Measurements from ENCODE around the gene ARHGAP9.
"Not testable (repeated sequence)": the region's sequence is repeated elsewhere in the genome, so short reads cannot be mapped to it uniquely, and the experiment has no call there.

The ARHGAP9 gene

DNA sequence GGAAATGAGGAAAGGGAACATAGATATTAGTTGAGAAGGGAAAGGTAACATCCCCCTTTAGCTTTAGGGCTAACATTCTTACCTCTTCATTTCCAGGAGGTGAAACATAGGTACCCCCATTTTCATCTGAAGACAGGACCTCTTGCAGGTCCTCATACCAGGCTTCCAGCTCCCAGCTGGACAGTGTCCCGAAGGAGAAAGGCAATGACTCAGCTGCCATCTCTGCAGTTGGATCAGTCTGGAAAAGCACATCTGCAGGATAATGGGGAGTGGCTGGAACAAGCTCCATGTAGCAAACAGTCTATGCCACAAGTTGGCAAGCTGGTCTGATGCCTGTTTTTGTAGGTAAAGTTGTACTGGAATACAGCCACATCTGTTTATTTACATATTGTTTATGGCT, 37.5 kb upstream of the ARHGAP9 start:
- DNase-seq = no peak

- no peak for DNase-seq
These were observed 37.0 kb upstream of the ARHGAP9 start for GRCh38 chr12:57516617-57517153.

- no peak for DNase-seq
These were observed 36.4 kb upstream of the ARHGAP9 start for GRCh38 chr12:57515934-57516541.

DNA sequence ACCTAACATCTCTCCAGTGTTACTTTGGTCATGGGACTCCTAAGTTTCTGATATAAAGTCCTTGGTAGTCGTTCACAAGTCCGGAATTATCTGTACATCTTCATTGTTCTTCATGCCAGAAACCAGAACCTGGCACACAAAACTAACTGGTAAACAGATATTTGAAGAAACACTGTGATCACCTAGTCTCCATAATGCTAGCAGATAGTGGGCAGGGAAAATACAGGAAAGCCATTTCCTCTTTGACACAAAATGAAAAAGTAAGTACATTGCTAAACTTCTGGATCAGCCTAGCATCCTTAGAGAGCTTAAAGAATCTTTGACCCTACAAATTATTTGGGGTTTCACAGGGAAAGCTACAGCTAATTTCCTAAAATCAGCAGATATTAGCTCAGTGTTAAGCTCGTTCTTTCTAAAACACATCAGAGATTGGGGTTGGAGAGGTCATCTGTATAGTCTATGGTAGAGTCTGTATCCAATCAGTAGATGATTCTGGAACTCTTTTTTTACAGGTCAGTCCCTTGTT, 35.8 kb upstream of the ARHGAP9 start:
- DNase-seq = no peak

DNA sequence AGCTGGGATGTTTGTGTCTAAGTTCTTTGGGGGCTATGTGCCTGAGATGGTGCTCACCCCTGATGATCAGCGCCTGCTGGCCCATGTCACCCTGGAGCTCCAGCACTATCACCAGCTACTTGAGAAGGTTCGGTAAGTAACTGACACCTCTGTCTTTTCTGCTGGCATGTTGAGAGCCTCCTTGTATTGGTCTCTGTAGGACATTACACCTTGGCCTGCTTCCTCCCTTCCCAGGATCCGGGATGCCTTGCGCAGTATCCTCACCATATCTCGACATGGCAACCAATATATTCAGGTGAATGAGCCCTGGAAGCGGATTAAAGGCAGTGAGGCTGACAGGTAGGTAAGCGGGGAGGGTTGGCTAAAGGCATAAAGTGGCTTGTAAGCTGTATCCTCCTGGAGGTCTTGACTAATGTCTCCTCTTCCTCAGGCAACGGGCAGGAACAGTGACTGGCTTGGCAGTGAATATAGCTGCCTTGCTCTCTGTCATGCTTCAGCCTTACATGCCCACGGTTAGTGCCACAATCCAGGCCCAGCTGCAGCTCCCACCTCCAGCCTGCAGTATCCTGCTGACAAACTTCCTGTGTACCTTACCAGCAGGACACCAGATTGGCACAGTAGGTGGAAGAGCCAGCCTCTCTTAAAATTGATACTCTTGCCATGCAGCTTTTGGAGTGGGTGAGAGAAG, 35.2 kb upstream of the ARHGAP9 start:
- no peak for DNase-seq

DNA sequence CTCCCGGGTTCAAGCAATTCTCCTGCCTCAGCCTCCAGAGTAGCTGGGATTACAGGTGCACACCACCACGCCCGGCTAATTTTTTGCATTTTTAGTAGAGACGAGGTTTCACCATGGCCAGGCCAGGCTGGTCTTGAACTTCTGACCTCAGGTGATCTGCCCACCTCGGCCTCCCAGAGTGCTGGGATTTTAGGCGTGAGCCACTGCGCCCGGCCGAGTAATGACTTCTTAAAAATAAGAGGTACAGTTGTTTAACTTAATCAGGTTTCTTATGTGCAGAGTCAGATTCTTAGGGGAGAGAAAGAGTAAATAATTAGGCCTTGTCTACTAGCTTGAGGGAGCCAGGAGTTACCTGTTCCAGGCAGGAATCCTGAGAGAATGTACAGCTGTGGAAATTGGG, 34.6 kb upstream of the ARHGAP9 start:
- not testable (repeated sequence) for DNase-seq

GRCh38 chr12:57513677-57514076, 34.0 kb upstream of the ARHGAP9 start:
- DNase-seq = not testable (repeated sequence)

GRCh38 chr12:57513266-57513665, 33.6 kb upstream of the ARHGAP9 start:
- no peak for DNase-seq

GRCh38 chr12:57512665-57513064, 33.0 kb upstream of the ARHGAP9 start:
- DNase-seq = no peak

DNA sequence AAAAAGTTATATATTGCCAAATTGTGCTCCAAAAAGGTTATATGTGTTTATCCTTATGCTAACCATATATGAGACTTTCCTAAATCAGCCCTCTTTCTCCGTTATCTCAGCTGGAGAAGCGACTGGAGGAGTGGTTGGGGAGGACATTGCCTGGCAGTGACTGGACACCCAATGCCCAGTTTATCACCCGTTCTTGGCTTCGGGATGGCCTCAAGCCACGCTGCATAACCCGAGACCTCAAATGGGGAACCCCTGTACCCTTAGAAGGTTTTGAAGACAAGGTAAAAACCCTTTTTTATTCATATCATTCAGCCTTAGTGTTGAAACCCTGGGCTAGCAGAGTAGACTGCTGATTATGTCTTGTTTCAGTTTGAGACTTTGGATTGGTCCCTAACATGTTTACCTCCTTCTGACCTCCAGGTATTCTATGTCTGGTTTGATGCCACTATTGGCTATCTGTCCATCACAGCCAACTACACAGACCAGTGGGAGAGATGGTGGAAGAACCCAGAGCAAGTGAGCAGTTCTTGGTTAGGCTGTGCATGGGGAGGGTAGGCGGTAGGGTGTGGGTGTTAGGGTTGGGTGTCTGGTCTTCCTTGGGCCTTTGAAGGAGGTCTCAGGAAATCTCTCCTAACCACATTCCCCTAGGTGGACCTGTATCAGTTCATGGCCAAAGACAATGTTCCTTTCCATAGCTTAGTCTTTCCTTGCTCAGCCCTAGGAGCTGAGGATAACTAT, 32.1 kb upstream of the ARHGAP9 start:
- no peak for DNase-seq

DNA sequence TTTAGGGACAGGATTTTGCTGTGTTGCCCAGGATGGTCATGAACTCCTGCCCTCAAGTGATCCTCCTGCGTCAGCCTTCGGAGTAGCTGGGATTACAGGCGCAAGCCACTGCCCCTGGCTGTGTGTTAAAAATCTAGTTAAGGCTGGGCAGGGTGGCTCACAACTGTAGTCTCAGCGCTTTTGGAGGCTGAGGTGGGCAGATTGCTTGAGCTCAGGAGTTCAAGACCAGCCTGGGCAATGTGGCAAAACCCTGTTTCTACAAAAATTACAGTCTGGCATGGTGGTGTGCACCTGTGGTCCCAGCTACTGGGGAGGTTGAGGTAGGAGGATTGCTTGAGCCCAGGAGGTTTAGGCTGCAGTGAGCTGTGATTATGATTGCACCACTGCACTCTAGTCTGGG, 31.5 kb upstream of the ARHGAP9 start:
- DNase-seq = no peak

GRCh38 chr12:57507796-57508195, 28.1 kb upstream of the ARHGAP9 start:
- not testable (repeated sequence) for DNase-seq

DNA sequence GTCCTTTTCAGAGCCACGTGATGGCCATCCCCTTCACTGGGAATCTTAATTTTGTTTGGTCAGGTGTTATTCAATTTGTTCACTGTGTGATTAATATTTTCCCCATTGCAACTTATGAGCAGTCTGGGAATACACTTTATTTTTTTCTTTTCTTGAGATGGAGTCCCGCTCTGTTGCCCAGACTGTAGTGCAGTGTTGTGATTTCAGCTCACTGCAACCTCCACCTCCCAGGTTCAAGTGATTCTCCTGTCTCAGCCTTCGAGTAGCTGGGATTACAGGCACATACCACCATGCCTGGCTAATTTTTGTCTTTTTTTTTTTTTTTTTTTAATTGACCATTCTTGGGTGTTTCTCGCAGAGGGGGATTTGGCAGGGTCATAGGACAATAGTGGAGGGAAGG, 26.9 kb upstream of the ARHGAP9 start:
- not testable (repeated sequence) for DNase-seq

- not testable (repeated sequence) for DNase-seq
These were observed 22.8 kb upstream of the ARHGAP9 start for GRCh38 chr12:57502311-57502969.

DNA sequence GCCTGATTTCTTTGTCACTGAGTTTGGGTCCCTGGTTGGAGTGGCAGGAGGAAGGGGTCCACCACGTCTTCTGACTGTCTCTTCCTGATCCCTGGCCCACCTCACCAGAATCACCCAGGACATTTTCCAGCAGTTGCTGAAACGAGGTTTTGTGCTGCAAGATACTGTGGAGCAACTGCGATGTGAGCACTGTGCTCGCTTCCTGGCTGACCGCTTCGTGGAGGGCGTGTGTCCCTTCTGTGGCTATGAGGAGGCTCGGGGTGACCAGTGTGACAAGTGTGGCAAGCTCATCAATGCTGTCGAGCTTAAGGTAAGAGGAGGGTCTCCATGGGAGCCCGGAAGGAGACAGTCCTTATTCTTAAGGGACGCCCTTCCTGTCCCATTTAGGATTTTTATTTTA, 20.5 kb upstream of the ARHGAP9 start:
- DNase-seq = no peak

DNA sequence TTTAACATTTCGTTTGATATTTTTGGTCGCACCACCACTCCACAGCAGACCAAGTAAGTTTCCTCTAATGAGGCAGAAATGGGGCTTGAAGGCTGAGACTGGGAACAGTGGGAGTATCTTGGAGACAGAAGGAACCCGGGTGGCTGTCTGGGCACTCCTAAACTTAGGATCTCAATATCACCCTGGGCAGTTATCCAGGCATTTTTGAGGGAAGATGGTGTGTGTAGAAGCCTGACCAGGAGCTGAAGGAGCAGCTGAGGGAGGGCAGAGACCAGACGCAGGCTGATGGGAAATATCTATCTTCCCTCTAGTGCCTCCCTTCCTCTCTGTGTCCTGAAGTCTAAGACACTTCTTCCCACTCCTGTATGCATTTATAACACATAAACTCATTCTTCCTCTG, 18.9 kb upstream of the ARHGAP9 start:
- DNase-seq = no peak

DNA sequence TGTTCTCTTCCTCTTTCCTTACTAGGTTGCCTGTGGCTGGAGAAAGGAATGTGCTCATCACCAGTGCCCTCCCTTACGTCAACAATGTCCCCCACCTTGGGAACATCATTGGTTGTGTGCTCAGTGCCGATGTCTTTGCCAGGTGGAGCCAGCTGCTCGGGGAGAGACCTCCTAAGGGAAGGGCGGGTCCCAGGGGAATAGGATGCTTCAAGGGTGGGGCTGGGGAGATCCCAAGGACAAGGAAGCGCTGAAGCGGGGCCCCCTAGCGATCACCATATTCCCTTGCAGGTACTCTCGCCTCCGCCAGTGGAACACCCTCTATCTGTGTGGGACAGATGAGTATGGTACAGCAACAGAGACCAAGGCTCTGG, 18.5 kb upstream of the ARHGAP9 start:
- no peak for DNase-seq

DNA sequence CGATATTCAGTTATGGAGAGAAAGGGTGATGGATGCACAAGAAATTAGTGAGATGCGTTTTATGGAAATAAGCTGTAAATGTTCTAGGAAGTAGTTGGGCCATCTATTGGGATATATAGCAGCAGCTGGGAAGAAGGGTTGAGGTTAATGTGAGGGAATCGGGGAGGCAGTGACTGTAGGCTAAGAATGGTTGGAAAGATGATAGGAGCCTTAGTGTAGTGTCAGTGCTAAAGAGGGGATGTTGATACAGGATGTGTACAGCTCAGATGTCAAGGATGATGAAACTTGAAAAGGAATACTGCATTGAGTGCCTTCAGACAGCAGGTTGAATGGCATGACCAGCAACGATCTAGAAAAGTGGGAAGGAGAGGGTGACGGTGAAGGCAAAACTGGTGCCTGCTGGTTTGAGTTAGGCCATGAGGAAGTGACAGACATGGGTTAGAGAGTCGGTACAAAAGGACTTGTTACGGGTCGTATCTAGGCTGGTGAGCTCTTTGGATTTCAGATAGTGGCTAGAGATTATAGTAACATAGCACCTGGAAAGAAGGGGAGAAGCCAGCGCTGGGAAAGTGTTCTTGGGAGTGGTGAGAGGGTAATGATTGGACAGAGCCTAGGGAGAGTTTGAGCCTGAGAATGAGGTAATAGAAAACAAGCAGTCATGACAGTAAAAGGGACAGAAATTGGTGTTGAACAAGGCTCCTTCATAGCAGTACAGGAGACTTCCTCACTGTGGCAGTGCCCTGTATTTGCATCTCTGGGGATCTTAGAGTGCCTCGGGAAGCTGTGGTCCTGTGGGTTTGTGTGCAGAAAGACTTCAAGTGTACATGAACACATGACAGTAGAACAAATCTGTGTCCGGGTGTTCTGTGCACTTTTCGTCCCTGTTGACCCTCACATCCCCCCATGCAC, 17.8 kb upstream of the ARHGAP9 start:
- DNase-seq = no peak

DNA sequence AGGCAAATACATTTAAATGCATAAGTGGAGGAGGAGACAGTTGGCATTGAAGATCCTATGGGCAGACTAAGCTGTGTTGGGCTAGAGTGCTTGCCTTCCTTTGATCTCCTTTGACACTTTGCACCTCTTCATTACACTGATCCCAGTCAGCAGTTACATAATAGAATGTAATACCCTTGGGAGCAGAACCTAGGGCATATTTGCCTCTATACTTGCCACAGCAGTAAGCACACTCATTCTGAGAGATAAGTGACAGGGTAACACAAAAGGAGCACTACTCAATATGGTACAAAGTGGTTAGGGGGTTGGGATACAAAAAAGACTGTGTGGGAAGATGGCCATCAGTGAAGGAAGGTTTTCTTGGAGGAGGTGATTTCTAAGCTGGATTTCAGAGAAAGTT, 17.2 kb upstream of the ARHGAP9 start:
- DNase-seq = no peak

GRCh38 chr12:57495051-57495701, 15.5 kb upstream of the ARHGAP9 start:
- not testable (repeated sequence) for DNase-seq

All from activated CD4-positive, alpha-beta T cell treated with anti-CD3 and anti-CD28 coated beads, Interleukin-2, amount 50 U/mL, for 48 hours (primary cell).